Measurements from ENCODE around the gene PAQR9. TPM values are rescaled to one million over a fixed set of nuclear protein-coding genes. Genes with fewer than 3 reads are reported as not detected.

The PAQR9 gene
- total RNA-seq, 6 experiments from 2014 or later: 10.2 to 18.6 (median 12.6) TPM

- DNase-seq: no peak
- Histone ChIP-seq H3K27me3 (no peaks in the 10 kb centered on the region), H3K27ac (peak overlapping the region; percentile 75 to 92 (median 85)), H3K9me3 (no peaks in the 10 kb centered on the region), H3K4me3 (peak overlapping the region; percentile 69 to 83 (median 75)), H3K4me1 (peaks cover 0 to 27% (median 0%) of the 10 kb centered on the region in 4 donors), H3K36me3 (no peaks in the 10 kb centered on the region)
- WGBS (ENCODE audit: insufficient coverage, low coverage, low lambda C conversion rate, missing lambda C conversion rate): 8% methylated on average over 10 of the region's 10 CpGs
- ATAC-seq: peak in 1 of 4 donors; percentile 14
- no peak for TF ChIP-seq CTCF (IDR thresholded peaks at IDR 0.05)
- no peak for TF ChIP-seq POLR2A (IDR thresholded peaks at IDR 0.05)
- intact Hi-C loops (cut with DNase I): no loop called here
Observed at GRCh38 chr3:143000528-143000927, 37.1 kb upstream of the PAQR9 start.

GRCh38 chr3:142999881-143000280 is 36.4 kb upstream of the PAQR9 start:
- H3K27me3 ChIP-seq: no peaks in the 10 kb centered on the region
- no peak for TF ChIP-seq POLR2A (IDR thresholded peaks at IDR 0.05)
- TF ChIP-seq CTCF (IDR thresholded peaks at IDR 0.05): no peak
- intact Hi-C loops (cut with DNase I): loop anchor here (10.0 kb wide), 2 partner anchors 175 to 405 kb away; partner anchors contain the start of gene PLS1 (in 1 of the 2)
- no peaks in the 10 kb centered on the region for H3K9me3 ChIP-seq
- H3K36me3 ChIP-seq: no peaks in the 10 kb centered on the region
- DNase-seq: no peak
- ATAC-seq: no peak
- no peak overlapping the region for H3K27ac ChIP-seq
- no peak overlapping the region for H3K4me3 ChIP-seq
- 88% methylated on average over 4 of the region's 4 CpGs for WGBS (ENCODE audit: insufficient coverage, low coverage, low lambda C conversion rate, missing lambda C conversion rate)
- peaks cover 0 to 27% (median 0%) of the 10 kb centered on the region in 4 donors for H3K4me1 ChIP-seq

- no peak for ATAC-seq
- TF ChIP-seq POLR2A (IDR thresholded peaks at IDR 0.05) (no peak), CTCF (IDR thresholded peaks at IDR 0.05) (no peak)
- DNase-seq: no peak
- Histone ChIP-seq H3K4me3 (no peak overlapping the region), H3K4me1 (peaks cover 0 to 16% (median 0%) of the 10 kb centered on the region in 4 donors), H3K27ac (no peak overlapping the region), H3K9me3 (no peaks in the 10 kb centered on the region), H3K27me3 (no peaks in the 10 kb centered on the region), H3K36me3 (no peaks in the 10 kb centered on the region)
- intact Hi-C loops (cut with DNase I): loop anchor here (10.0 kb wide), 2 partner anchors 174 to 404 kb away; partner anchors contain the start of gene PLS1 (in 1 of the 2)
- WGBS (ENCODE audit: insufficient coverage, low coverage, low lambda C conversion rate, missing lambda C conversion rate): 71% methylated on average over 3 of the region's 3 CpGs
Observed at GRCh38 chr3:142998439-142998838, 35.0 kb upstream of the PAQR9 start.

- intact Hi-C loops (cut with DNase I): loop anchor here (10.0 kb wide), 2 partner anchors 173 to 403 kb away; partner anchors contain the start of gene PLS1 (in 1 of the 2)
- TF ChIP-seq POLR2A (IDR thresholded peaks at IDR 0.05) (no peak), CTCF (IDR thresholded peaks at IDR 0.05) (no peak)
Observed at GRCh38 chr3:142997330-142997729, 33.9 kb upstream of the PAQR9 start.

More at GRCh38 chr3:142997330-142997729, 33.9 kb upstream of the PAQR9 start:
- H3K36me3 ChIP-seq: no peaks in the 10 kb centered on the region
- peaks cover 0 to 6% (median 0%) of the 10 kb centered on the region in 4 donors for H3K4me1 ChIP-seq
- 45% methylated on average over 2 of the region's 2 CpGs for WGBS (ENCODE audit: insufficient coverage, low coverage, low lambda C conversion rate, missing lambda C conversion rate)
- no peak overlapping the region for H3K4me3 ChIP-seq
- DNase-seq (no peak), ATAC-seq (no peak)
- H3K27me3 ChIP-seq: no peaks in the 10 kb centered on the region
- no peak overlapping the region for H3K27ac ChIP-seq
- H3K9me3 ChIP-seq: no peaks in the 10 kb centered on the region
